ENCODE data around the gene DNAH2.

DNA sequence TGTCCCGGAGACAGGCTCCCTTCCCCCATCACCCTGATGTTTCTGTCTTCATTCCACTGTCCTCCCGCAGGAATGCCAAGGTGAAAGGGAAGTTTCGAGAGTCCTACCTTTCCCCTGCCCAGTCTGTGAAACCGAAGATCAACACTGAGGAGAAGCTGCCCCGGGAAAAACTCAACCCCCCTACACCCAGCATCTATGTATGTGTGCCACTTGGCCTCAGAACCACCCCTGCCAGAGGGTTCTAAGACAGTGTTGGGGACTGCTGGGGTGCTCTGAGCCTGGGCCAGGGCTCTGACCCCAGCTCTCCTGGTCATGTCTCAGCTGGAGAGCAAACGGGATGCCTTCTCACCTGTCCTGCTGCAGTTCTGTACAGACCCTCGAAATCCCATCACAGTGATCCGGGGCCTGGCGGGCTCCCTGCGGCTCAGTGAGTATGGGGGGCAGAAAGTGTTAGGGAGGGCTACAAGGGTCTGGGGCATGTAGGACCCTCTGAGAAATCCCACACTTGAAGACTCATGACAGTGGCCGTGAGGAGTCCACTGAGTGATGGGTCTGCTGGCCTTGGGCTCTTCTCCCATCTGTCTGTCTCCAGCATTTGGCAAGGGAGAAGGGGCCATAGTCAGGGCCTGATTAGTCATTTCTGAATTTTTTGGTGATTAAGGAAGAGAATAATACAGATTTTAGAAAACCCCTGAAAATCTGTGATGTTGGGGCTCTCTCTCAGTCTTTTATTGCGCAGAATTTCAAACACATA lies 132.4 kb downstream of the DNAH2 start:
- TF ChIP-seq CTCF (IDR thresholded peaks at IDR 0.05) (no peak), EP300 (IDR thresholded peaks at IDR 0.05) (no peak), POLR2A (IDR thresholded peaks at IDR 0.05) (no peak), POLR2AphosphoS5 (IDR thresholded peaks at IDR 0.05) (no peak)

Measured in sigmoid colon (tissue), 4 donors.